Chondrocyte (in vitro differentiated cells): ENCODE data around the gene MYO18B. TPM values are rescaled to one million over a fixed set of nuclear protein-coding genes. Genes with fewer than 3 reads are reported as not detected.

ENCODE experiments used
- DNase-seq: peaks from one replicate; pipeline ENCODE4 v3.0.0; 2021; ENCODE audit warnings: mixed read lengths, low spot score
- H3K27ac Mint-ChIP-seq: one replicate; pipeline ENCODE4 v1.8.0; 2021; ENCODE audit warnings: mild to moderate bottlenecking, moderate library complexity, mixed read lengths; ENCODE audit not compliant: unreplicated experiment
- H3K27me3 Mint-ChIP-seq: 2 replicates; pipeline ENCODE4 v1.8.0; 2021; ENCODE audit warnings: low read depth, mixed read lengths
- H3K36me3 Mint-ChIP-seq: 2 replicates; pipeline ENCODE4 v1.8.0; 2021; ENCODE audit warnings: low read depth, mixed read lengths
- H3K4me1 Mint-ChIP-seq: 2 replicates; pipeline ENCODE4 v1.8.0; 2021; ENCODE audit warnings: low read depth, mild to moderate bottlenecking, mixed read lengths
- H3K4me3 Mint-ChIP-seq: one replicate; pipeline ENCODE4 v1.8.0; 2021; ENCODE audit warnings: mild to moderate bottlenecking, moderate library complexity, mixed read lengths; ENCODE audit not compliant: unreplicated experiment
- H3K9me3 Mint-ChIP-seq: 2 replicates; pipeline ENCODE4 v1.8.0; 2021; ENCODE audit warnings: low read depth, mixed read lengths
- CTCF ChIP-seq: fragments of 200-600 bp; sonication (generic); IDR thresholded peaks from 2 replicates; pipeline ENCODE4 v1.5.0; 2021; ENCODE audit warnings: antibody characterized with exemption, mild to moderate bottlenecking, moderate library complexity
- total RNA-seq: library from RNA; stranded (reverse); gene quantifications from 3 replicates; pipeline ENCODE4 v1.2.1, GENCODE V29; 2021

MYO18B gene
- total RNA-seq, 1 donor from 2014 or later: 0.20 TPM

GRCh38 chr22:25895678-25896077 is 153.7 kb downstream of the MYO18B start:
- Mint-ChIP-seq H3K9me3 (peaks cover 5% of the 10 kb centered on the region), H3K4me1 (no peaks in the 10 kb centered on the region), H3K4me3 (no peak overlapping the region), H3K27me3 (peaks cover 7% of the 10 kb centered on the region), H3K27ac (no peak overlapping the region), H3K36me3 (no peaks in the 10 kb centered on the region)
- DNase-seq: no peak
- no peak for TF ChIP-seq CTCF

GRCh38 chr22:25896098-25896497 is 154.1 kb downstream of the MYO18B start:
- TF ChIP-seq CTCF: no peak
- Mint-ChIP-seq H3K36me3 (no peaks in the 10 kb centered on the region), H3K27ac (no peak overlapping the region), H3K4me1 (no peaks in the 10 kb centered on the region), H3K9me3 (peaks cover 5% of the 10 kb centered on the region), H3K4me3 (no peak overlapping the region), H3K27me3 (peaks cover 6% of the 10 kb centered on the region)
- DNase-seq: no peak

- TF ChIP-seq CTCF: no peak
- no peaks in the 10 kb centered on the region for H3K36me3 Mint-ChIP-seq
- H3K27ac Mint-ChIP-seq: no peak overlapping the region
- H3K4me3 Mint-ChIP-seq: no peak overlapping the region
- H3K4me1 Mint-ChIP-seq: no peaks in the 10 kb centered on the region
- peaks cover 5% of the 10 kb centered on the region for H3K9me3 Mint-ChIP-seq
- H3K27me3 Mint-ChIP-seq: peaks cover 6% of the 10 kb centered on the region
- DNase-seq: no peak
Measured at GRCh38 chr22:25896592-25896991, 154.6 kb downstream of the MYO18B start.

GRCh38 chr22:25898707-25899365 is 156.8 kb downstream of the MYO18B start:
- no peaks in the 10 kb centered on the region for H3K36me3 Mint-ChIP-seq
- no peak for TF ChIP-seq CTCF
- peaks cover 3% of the 10 kb centered on the region for H3K27me3 Mint-ChIP-seq
- no peak for DNase-seq
- no peak overlapping the region for H3K27ac Mint-ChIP-seq
- H3K4me3 Mint-ChIP-seq: no peak overlapping the region
- H3K9me3 Mint-ChIP-seq: peaks cover 5% of the 10 kb centered on the region
- H3K4me1 Mint-ChIP-seq: no peaks in the 10 kb centered on the region

- no peak for TF ChIP-seq CTCF
- peaks cover 5% of the 10 kb centered on the region for H3K9me3 Mint-ChIP-seq
- H3K36me3 Mint-ChIP-seq: no peaks in the 10 kb centered on the region
- H3K4me3 Mint-ChIP-seq: no peak overlapping the region
- H3K27ac Mint-ChIP-seq: no peak overlapping the region
- no peak for DNase-seq
- no peaks in the 10 kb centered on the region for H3K4me1 Mint-ChIP-seq
- no peaks in the 10 kb centered on the region for H3K27me3 Mint-ChIP-seq
Measured at GRCh38 chr22:25899566-25899965, 157.6 kb downstream of the MYO18B start.
